Subcutaneous adipose tissue (tissue), 4 donors: ENCODE measurements around the gene CCDC142. TPM values are rescaled to one million over a fixed set of nuclear protein-coding genes. Genes with fewer than 3 reads are reported as not detected.

Experiments used
- total RNA-seq, 4 donors: library from RNA; depleted of rRNA; stranded (reverse); fragments of >200 nt; gene quantifications; one replicate each; pipeline ENCODE4 v1.1.0, GENCODE V29; 2016
- TF ChIP-seq, protein P1 (sequence below): fragments of 450-650 bp; IDR thresholded peaks from one replicate; pipeline ENCODE4 v1.5.1; 2016; ENCODE audit warnings: low read depth, mild to moderate bottlenecking, control low read depth, antibody characterized with exemption, moderate library complexity

CCDC142 gene, protein sequence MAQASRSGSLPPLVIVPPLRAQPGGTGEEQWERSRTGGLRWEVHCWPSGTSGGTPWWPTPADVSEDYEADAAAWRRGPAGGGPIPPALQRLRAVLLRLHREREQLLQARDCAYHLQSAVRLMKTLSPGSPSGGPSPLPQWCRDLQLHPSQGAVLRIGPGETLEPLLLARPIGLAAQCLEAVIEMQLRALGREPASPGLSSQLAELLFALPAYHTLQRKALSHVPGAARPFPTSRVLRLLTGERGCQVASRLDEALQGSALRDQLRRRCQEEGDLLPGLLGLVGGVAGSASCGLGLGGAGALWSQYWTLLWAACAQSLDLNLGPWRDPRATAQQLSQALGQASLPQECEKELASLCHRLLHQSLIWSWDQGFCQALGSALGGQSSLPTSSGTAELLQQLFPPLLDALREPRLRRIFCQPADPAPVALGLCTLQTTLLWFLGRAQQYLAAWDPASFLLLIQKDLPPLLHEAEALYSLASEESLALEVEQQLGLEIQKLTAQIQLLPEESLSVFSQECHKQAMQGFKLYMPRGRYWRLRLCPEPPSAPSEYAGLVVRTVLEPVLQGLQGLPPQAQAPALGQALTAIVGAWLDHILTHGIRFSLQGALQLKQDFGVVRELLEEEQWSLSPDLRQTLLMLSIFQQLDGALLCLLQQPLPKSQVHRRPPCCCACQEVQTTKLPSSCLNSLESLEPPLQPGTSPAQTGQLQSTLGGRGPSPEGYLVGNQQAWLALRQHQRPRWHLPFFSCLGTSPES
- total RNA-seq = 10 to 100 TPM; 10.4 to 30.0 (median 16.8) TPM

DNA sequence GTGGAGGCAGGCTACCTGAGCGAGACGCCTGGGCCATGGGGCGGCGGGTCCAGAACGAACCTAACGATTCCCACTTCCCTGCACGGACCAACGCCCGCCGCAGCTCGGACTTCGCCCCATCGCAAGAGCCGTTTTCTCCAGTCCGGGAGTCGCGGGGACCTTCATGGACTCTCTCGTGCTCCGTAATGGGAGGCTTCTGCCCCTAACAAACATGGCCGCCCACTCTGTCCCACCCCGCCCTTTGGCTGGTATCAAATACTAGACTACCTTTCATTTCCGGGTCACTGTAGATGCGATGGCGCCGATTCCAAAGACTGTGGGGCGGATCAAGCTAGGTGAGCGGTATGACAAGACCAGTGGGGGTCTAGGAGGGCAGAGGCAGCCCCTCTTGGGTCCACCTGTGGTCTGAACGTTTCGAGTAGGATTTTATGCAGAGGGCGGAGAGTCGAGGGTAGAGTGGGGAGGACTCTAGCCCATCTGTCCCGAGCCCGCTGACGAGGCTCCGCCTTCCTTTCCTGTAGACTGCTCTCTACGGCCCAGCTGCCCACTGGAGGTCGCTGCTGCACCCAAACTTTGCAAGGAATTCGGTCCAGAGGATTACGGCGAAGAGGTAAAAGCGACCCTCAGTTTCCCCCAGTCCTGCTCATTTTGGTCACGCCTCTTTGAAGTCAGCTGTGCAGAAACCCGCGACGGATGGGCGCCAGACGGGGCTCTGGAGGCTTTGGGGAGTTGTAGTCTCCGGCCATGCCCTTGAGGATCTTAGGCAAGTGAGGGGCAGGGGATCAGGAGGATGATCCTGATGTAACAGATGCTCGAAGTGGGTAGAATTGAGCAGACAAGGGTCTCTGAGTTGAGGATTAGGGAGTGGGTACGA is at the start of gene CCDC142, which contains the start of gene TTC31:
Gene CCDC142 (minus strand): TSS at position 198 of the 874 bp plus-strand sequence. CDS start 161 bp downstream, at position 37.
Gene TTC31 (plus strand): TSS at position 281 of the 874 bp plus-strand sequence. CDS start 15 bp downstream, at position 296.
- TF ChIP-seq, protein P1, sequence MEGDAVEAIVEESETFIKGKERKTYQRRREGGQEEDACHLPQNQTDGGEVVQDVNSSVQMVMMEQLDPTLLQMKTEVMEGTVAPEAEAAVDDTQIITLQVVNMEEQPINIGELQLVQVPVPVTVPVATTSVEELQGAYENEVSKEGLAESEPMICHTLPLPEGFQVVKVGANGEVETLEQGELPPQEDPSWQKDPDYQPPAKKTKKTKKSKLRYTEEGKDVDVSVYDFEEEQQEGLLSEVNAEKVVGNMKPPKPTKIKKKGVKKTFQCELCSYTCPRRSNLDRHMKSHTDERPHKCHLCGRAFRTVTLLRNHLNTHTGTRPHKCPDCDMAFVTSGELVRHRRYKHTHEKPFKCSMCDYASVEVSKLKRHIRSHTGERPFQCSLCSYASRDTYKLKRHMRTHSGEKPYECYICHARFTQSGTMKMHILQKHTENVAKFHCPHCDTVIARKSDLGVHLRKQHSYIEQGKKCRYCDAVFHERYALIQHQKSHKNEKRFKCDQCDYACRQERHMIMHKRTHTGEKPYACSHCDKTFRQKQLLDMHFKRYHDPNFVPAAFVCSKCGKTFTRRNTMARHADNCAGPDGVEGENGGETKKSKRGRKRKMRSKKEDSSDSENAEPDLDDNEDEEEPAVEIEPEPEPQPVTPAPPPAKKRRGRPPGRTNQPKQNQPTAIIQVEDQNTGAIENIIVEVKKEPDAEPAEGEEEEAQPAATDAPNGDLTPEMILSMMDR = no peak

DNA sequence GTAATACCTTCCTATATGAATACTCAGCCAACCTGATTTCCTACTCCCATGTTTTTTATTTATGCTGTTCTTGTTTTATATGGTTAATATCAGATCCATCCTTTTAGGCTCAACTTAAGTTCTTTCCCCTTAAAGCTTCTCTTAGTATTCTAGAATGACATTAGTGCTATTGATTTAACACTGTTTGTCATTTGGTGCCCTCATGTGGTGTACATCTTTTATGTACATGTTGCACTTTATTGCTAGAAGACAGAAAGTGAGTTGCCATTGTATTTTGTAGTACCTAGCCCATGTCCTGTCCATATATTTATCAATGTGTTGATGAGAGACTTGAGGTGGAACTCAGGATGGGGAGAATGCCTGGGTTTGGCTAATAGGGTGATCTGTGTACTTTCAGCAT is 49.4 kb upstream of the CCDC142 start:
- TF ChIP-seq, protein P1 = no peak

DNA sequence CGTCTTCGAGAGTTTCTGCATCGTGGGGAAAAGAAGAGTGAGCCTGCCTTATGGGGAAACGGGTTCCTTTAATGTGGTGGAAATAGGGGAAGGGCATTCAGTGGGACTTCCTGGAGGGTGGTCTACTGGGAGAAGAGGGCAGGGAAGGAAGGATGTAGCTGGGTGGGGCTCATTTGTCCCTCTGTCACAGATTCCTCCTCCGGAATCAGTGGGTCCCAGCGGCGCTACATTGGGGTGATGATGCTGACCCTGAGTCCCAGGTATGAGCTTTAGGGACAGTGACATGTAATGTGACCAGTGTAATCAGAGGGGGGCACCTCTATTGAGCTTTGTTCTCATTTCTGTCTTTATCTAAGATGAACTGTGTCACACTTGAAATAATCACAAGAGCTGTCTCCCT is 48.9 kb upstream of the CCDC142 start:
- TF ChIP-seq, protein P1 = no peak

DNA sequence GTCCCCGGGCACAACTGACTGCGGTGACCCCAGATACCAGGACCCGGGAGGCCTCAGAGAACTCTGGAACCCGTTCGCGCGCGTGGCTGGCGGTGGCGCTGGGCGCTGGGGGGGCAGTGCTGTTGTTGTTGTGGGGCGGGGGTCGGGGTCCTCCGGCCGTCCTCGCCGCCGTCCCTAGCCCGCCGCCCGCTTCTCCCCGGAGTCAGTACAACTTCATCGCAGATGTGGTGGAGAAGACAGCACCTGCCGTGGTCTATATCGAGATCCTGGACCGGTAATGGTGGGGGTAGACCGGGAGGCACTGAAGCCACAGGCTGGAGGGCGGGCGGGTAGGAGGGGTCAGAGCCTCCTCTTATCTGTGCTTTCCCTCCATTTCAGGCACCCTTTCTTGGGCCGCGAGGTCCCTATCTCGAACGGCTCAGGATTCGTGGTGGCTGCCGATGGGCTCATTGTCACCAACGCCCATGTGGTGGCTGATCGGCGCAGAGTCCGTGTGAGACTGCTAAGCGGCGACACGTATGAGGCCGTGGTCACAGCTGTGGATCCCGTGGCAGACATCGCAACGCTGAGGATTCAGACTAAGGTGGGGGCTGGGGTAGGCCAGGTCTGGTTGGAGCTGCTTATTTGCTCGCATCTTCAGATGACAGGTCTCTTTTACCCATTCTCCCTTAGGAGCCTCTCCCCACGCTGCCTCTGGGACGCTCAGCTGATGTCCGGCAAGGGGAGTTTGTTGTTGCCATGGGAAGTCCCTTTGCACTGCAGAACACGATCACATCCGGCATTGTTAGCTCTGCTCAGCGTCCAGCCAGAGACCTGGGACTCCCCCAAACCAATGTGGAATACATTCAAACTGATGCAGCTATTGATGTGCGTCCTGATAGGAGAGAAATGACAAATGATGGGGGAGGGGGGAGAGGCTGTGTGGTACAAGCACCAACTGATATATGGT is 47.7 kb upstream of the CCDC142 start:
- TF ChIP-seq, protein P1 = no peak

DNA sequence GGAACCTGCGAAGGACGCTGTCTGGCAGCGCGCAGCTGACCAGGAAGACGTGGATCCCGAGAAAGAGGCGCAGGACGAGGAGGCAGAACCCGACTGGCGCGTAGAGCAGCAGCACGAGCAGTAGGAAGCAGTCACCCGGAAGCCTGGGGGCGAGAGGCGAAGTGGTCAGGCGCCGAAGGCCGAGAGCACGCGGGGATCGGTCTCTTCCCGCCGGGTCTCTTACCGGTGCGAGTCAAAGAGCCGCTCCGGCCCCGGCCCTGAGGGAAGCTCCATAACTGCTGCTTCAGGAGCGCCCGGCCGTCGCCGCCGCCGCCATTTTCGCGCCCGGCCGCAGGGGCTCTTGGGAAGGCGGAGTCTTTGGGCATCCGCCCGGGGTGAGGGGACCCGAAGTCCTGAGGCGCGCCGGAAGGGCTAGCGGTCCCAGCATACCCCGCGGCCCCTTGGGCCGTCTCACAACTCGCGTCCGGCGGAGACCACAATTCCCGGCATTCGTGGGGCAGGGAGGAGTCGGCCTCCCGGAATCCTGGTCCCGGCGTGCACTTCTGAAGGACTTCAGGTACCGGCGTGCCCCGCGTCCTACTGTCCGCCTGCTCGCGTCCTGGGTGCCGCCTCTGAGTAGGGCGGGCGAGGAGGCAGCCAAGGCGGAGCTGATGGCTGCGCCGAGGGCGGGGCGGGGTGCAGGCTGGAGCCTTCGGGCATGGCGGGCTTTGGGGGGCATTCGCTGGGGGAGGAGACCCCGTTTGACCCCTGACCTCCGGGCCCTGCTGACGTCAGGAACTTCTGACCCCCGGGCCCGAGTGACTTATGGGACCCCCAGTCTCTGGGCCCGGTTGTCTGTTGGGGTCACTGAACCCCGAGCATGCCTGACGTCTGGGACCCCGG is 46.8 kb upstream of the CCDC142 start, which contains the start of the genes AUP1 and HTRA2:
Gene AUP1 (minus strand): TSS at position 350 of the 882 bp plus-strand sequence. CDS start 77 bp downstream, at position 273.
Gene HTRA2 (plus strand): TSS at position 577 of the 882 bp plus-strand sequence. CDS start 74 bp downstream, at position 651.
- TF ChIP-seq, protein P1 = no peak
